CD4-positive, alpha-beta T cell treated with Interleukin-12 subunit alpha and Interleukin-12 subunit beta, for 1 hour (primary cell): ENCODE results near the gene CCT8.

Experiments
- DNase-seq: peaks from one replicate; pipeline ENCODE4 v3.0.0-alpha.2; 2020

CCT8 gene

GRCh38 chr21:29073222-29074006 lies at the start of gene CCT8:
CCT8 (minus strand) TSS chr21:29073648; CDS start chr21:29073590, 58 bp downstream.
- peak; percentile 99 for DNase-seq

GRCh38 chr21:29121759-29122158 lies 48.3 kb upstream of the CCT8 start:
- no peak for DNase-seq

GRCh38 chr21:29117372-29117955 lies 44.0 kb upstream of the CCT8 start:
- no peak for DNase-seq

GRCh38 chr21:29115899-29116298 lies 42.5 kb upstream of the CCT8 start:
- DNase-seq = no peak

GRCh38 chr21:29114765-29115500 lies 41.5 kb upstream of the CCT8 start:
- no peak for DNase-seq

GRCh38 chr21:29105218-29105617 lies 31.8 kb upstream of the CCT8 start:
- no peak for DNase-seq

- DNase-seq = no peak
Observed at GRCh38 chr21:29104239-29104708, 30.8 kb upstream of the CCT8 start.

GRCh38 chr21:29102791-29103257 lies 29.4 kb upstream of the CCT8 start:
- no peak for DNase-seq

GRCh38 chr21:29098156-29098555 lies 24.7 kb upstream of the CCT8 start:
- DNase-seq = no peak

GRCh38 chr21:29096218-29097015 lies 23.0 kb upstream of the CCT8 start:
- DNase-seq = no peak

- no peak for DNase-seq
Observed at GRCh38 chr21:29092102-29092959, 18.9 kb upstream of the CCT8 start.

GRCh38 chr21:29091033-29091432 lies 17.6 kb upstream of the CCT8 start:
- DNase-seq = no peak

GRCh38 chr21:29085106-29085752 lies 11.8 kb upstream of the CCT8 start:
- DNase-seq = no peak

GRCh38 chr21:29084372-29084771 lies 10.9 kb upstream of the CCT8 start:
- DNase-seq = no peak

GRCh38 chr21:29083306-29083705 lies 9.9 kb upstream of the CCT8 start:
- no peak for DNase-seq

- DNase-seq = no peak
Observed at GRCh38 chr21:29082046-29082815, 8.8 kb upstream of the CCT8 start.

GRCh38 chr21:29080454-29080941 lies 7.0 kb upstream of the CCT8 start:
- DNase-seq = peak; percentile 53

GRCh38 chr21:29078869-29079767 lies 5.7 kb upstream of the CCT8 start:
- peak; percentile 63 for DNase-seq

- peak; percentile 36 for DNase-seq
Observed at GRCh38 chr21:29077651-29078090, 4.2 kb upstream of the CCT8 start.
